NCI-H146 (cell line): Measurements from ENCODE around the gene CPXM2.
"Not testable (repeated sequence)": the region's sequence is repeated elsewhere in the genome, so short reads cannot be mapped to it uniquely, and the experiment has no call there.

Experiments used
- DNase-seq: peaks from one replicate; lab custom pipeline; 2025; lab: John Stamatoyannopoulos, UW

CPXM2 gene

GRCh38 chr10:123742751-123743440 lies 148.7 kb downstream of the CPXM2 start:
- no peak for DNase-seq

- no peak for DNase-seq
These were observed 149.9 kb downstream of the CPXM2 start for GRCh38 chr10:123741711-123742110.

DNA sequence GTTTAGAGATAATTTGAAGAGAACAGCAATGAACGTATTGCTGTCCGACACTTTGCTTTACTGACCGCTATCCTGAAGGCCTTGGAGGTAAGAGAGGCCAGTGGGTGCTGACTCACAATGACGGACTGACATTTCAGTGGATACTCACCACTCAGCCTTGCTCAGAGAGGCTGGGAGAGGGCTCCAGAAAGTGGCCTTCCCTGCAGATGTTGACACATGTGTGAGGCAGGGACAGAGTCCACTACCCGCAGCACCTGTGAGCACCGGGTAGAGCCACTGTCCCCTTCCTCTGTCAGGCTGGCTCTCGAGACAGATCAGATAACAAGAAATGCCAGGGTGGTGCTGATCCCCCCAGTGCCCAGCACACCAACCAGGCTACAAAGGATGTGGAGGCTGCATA lies 150.5 kb downstream of the CPXM2 start:
- no peak for DNase-seq

DNA sequence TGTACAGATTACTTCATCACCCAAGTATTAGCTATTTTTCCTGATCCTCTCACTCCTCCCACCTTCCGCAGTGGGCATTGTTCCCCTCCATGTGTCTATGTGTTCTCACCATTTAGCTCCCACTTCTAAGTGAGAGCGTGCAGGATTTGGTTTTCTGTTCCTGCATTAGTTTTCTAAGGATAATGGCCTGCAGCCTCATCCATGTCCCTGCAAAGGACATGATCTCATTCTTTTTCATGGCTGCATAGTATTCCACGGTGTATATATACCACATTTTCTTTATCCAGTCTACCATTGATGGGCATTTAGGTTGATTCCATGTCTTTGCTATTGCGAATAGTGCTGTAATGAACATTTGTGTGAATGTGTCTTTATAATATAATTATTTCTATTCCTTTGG lies 154.7 kb downstream of the CPXM2 start:
- DNase-seq, result not testable (repeated sequence)

DNA sequence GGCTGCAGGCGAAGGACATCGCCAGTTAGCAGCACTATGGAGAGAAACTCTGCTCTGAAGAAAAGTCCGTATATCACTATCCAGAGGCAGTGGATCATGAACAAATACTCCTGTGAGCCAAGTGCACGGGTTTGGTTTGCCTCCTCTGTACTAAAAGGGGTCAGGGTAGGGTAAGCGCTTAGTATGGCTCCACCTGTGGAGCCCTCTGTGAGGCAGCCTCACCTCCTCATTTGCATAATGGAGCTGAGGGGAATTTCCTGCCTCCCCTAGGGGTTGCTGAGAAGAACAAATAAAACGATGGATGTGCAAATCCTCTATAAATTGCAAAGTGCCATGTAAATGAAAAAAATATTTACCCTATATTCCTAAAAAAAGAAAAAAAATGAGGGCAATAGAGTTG lies 162.1 kb downstream of the CPXM2 start:
- DNase-seq, result no peak

GRCh38 chr10:123726836-123727235 lies 164.8 kb downstream of the CPXM2 start:
- DNase-seq, result no peak

DNA sequence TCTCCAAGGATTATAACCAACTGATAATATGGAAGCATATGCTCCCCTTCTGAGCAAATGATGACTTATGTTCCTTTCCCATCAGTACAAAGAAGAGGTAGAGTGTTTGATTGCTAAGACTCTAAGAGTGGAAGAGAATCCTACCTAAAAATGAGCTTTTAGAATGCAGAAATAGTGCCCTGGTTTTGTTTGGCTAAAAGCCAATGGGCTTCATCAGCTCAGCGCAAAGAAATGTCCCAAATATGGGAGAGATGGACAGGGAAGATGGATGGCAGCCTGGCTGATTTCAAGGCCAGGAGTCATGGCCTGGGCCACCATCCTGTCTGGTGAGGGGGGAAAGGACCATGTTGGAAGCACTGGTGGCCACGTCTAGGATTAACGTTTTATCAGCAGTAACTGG lies 165.2 kb downstream of the CPXM2 start:
- no peak for DNase-seq

- DNase-seq, result no peak
These were observed 166.9 kb downstream of the CPXM2 start for GRCh38 chr10:123724747-123725146.

- DNase-seq, result no peak
These were observed 169.3 kb downstream of the CPXM2 start for GRCh38 chr10:123722351-123722750.

- DNase-seq, result no peak
These were observed 170.1 kb downstream of the CPXM2 start for GRCh38 chr10:123721441-123722049.

GRCh38 chr10:123720536-123720935 lies 171.1 kb downstream of the CPXM2 start:
- DNase-seq, result no peak

DNA sequence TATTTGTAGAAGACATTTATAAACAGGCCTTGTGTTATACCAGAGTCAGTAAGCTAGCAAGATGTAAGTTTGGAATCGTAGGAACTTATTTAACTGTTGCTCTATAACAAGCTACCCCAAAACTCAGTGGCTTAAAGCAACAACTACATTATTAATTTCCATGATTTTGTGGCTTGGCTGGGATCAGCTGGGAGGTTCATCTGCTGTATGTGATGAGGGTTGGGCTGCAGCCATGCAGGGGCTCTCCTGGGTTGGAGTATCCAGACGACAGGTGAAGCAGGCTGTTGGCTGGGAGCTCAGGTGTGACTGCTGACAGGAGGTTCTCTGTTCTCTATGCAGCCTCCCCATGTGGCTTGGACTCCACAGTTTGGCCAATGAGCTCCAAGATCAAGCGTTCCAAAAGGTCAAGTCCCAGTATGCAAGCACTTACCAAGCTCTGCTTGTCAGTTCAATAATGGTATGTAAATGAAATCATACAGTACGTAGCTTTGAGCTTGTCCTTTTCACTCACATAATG lies 173.0 kb downstream of the CPXM2 start:
- DNase-seq, result no peak

- DNase-seq, result no peak
These were observed 174.3 kb downstream of the CPXM2 start for GRCh38 chr10:123717336-123717735.

- no peak for DNase-seq
These were observed 176.1 kb downstream of the CPXM2 start for GRCh38 chr10:123715546-123715945.

- no peak for DNase-seq
These were observed 185.4 kb downstream of the CPXM2 start for GRCh38 chr10:123706236-123706635.

- DNase-seq, result no peak
These were observed 186.8 kb downstream of the CPXM2 start for GRCh38 chr10:123704812-123705211.

GRCh38 chr10:123704076-123704475 lies 187.5 kb downstream of the CPXM2 start:
- DNase-seq, result no peak

GRCh38 chr10:123703195-123703790 lies 188.3 kb downstream of the CPXM2 start:
- DNase-seq, result no peak
